Bronchial epithelial cell (primary cell): ENCODE results near the gene DNAH6. TPM values are rescaled to one million over a fixed set of nuclear protein-coding genes. Genes with fewer than 3 reads are reported as not detected.

Experiments used
- DNase-seq: peaks from one replicate; pipeline ENCODE4 v3.0.0-alpha.2; 2010; ENCODE audit warnings: low read depth
- FAIRE-seq: peaks from 2 replicates; lab custom pipeline; 2011; peaks lifted over from hg19 to GRCh38; lab: Jason Lieb, UNC
- H3K27me3 ChIP-seq: 2 replicates; pipeline ENCODE4 v1.5.1; 2011; ENCODE audit warnings: low read length; ENCODE audit not compliant: control insufficient read depth, insufficient read depth
- H3K36me3 ChIP-seq: 2 replicates; pipeline ENCODE4 v1.5.1; 2011; ENCODE audit warnings: low read length; ENCODE audit not compliant: control insufficient read depth, insufficient read depth
- H3K4me3 ChIP-seq: 2 replicates; pipeline ENCODE4 v1.5.1; 2011; ENCODE audit warnings: mild to moderate bottlenecking, low read depth, low read length, control low read depth
- total RNA-seq: library from RNA; depleted of rRNA; stranded (reverse); fragments of >200 nt; gene quantifications from 2 replicates; pipeline ENCODE4 v1.2.1, GENCODE V29; 2014
- TF ChIP-seq, protein P1 (sequence below): IDR thresholded peaks from 2 replicates; pipeline ENCODE4 v1.5.1; 2011; ENCODE audit warnings: mild to moderate bottlenecking, moderate library complexity, low read length, control low read depth, inconsistent platforms; ENCODE audit not compliant: insufficient read depth, severe bottlenecking

Gene DNAH6
- total RNA-seq, 1 donor from 2014 or later, result under 0.01 TPM

DNA sequence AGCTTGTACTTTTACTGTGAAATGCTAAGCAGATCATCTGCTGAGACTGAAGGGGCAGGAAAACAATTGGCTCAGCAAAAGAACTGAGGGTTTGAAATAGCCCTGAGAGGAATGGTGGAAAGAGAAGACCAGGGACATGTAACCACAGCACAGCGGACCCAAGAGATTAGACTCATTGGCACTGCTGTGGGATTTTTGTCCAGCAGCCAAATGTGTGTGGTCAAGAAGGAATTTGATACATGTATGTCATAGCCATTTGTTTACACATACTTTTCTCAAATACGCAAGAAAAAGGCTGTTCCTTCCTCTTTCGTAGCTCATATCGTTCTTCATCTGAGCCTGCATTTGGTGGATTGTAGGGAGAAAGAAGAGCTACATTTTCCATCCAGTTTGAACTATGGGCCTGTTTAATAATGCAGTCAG, 290.8 kb downstream of the DNAH6 start:
- H3K36me3 ChIP-seq, result no peaks in the 10 kb centered on the region
- DNase-seq, result peak; percentile 92
- peaks cover 6% of the 10 kb centered on the region for H3K27me3 ChIP-seq
- TF ChIP-seq, protein P1, sequence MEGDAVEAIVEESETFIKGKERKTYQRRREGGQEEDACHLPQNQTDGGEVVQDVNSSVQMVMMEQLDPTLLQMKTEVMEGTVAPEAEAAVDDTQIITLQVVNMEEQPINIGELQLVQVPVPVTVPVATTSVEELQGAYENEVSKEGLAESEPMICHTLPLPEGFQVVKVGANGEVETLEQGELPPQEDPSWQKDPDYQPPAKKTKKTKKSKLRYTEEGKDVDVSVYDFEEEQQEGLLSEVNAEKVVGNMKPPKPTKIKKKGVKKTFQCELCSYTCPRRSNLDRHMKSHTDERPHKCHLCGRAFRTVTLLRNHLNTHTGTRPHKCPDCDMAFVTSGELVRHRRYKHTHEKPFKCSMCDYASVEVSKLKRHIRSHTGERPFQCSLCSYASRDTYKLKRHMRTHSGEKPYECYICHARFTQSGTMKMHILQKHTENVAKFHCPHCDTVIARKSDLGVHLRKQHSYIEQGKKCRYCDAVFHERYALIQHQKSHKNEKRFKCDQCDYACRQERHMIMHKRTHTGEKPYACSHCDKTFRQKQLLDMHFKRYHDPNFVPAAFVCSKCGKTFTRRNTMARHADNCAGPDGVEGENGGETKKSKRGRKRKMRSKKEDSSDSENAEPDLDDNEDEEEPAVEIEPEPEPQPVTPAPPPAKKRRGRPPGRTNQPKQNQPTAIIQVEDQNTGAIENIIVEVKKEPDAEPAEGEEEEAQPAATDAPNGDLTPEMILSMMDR, result no peak
- H3K4me3 ChIP-seq, result no peak overlapping the region
- peak; percentile 28 for FAIRE-seq

DNA sequence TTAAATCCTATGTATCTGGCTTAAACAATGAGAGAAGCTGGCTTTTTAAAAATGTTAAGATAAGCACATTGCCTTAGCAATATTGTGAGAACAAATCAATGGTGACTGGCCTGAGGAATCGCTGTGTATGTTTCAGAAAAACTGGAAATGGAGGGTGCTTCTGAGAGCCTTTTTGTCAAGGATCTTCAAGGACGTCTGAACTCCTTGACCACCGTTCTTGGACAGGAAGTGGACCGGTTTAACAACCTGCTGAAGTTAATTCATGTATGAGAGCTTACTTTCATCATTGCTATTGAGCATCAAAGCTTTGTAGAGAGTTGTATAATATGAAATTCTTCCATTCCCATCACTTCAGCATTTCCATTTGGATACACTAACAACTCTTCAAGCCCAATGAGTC, 292.0 kb downstream of the DNAH6 start:
- Histone ChIP-seq H3K27me3 (peaks cover 6% of the 10 kb centered on the region), H3K4me3 (no peak overlapping the region), H3K36me3 (no peaks in the 10 kb centered on the region)
- DNase-seq (no peak), FAIRE-seq (no peak)
- TF ChIP-seq, protein P1, result no peak

DNA sequence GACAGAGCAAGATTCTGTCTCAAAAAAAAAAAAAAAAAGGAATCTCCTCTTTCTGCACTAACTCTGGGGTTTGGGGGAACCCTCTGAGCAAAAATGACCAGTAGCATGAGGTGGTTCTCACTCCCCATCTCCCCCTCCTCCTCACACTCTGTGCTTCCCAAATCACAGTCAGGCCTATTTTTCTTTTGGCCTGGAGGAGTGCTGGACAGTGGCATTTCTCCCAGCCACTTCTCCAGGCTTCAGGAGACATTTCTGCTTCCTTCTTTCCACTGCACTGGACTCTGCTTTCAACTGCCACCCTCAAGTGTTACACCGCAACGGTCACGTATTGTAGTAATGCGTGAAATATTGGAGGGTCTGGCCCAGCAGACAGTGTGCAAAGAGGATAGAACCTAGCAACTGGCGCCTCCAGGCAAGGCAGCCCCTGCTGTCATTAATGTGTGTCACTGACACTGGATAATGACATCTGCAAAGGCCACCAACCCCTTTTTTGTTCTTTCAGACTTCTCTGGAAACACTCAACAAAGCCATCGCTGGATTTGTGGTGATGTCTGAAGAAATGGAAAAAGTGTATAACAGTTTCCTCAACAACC, 295.6 kb downstream of the DNAH6 start:
- DNase-seq (no peak), FAIRE-seq (no peak)
- H3K4me3 ChIP-seq, result no peak overlapping the region
- H3K36me3 ChIP-seq, result no peaks in the 10 kb centered on the region
- H3K27me3 ChIP-seq, result peaks cover 10% of the 10 kb centered on the region
- TF ChIP-seq, protein P1, result no peak

DNA sequence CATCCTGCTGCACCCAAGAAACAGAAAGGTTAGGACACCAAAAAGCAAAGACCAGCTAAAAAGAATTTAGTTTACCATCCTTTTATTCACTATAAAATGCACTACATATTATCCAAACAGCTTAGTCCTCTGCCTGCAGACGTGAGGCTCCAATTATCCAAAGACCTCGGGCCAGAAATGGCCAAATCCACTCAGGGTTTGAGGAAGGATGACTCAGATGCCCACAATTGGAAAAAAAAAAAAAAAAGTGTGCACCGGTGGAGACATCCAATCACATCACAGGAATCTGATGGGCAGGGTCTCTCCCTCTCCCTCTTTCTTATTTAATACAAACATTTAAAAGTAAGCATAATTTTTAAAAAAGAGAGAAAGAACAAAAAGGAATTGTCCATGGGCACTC, 298.8 kb downstream of the DNAH6 start:
- TF ChIP-seq, protein P1, result no peak
- no peaks in the 10 kb centered on the region for H3K36me3 ChIP-seq
- FAIRE-seq (no peak), DNase-seq (no peak)
- H3K27me3 ChIP-seq, result peaks cover 7% of the 10 kb centered on the region
- H3K4me3 ChIP-seq, result no peak overlapping the region

DNA sequence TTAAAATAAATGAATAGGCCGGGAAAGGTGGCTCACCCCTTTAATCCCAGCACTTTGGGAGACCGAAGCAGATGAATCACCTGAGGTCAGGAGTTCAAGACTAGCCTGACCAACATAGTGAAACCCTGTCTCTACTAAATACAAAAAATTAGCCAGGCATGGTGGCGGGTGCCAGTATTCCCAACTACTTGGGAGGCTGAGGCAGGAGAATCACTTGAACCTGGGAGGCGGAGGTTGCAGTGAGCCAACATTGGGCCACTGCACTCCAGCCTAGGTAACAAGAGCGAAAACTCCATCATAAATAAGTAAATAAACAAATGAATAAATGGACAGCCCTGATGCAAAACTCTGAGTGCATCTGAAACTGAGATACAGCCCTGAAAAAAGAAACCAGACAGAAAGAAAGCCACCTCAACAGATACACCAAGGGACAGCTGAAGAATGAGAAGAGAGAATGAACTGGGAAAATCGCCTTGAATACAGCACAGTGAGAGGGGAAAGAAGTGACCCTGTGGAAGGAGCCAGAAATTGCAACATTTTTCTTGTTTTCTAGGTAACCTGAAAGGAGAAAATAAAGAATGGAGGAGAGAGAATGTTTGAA, 300.2 kb downstream of the DNAH6 start:
- Histone ChIP-seq H3K4me3 (no peak overlapping the region), H3K36me3 (no peaks in the 10 kb centered on the region), H3K27me3 (peaks cover 6% of the 10 kb centered on the region)
- DNase-seq (no peak), FAIRE-seq (no peak)
- TF ChIP-seq, protein P1, result no peak
